H9 (cell line): ENCODE measurements around the gene ATAD3B. TPM values are rescaled to one million over a fixed set of nuclear protein-coding genes. Genes with fewer than 3 reads are reported as not detected.

ENCODE experiments used
- DNase-seq: peaks from one replicate; pipeline ENCODE4 v3.0.0-alpha.2; 2017
- H2AFZ ChIP-seq: one replicate; pipeline ENCODE4 v1.6.1; 2013; ENCODE audit warnings: mild to moderate bottlenecking, low read length, control low read depth, moderate library complexity
- H2AK5ac ChIP-seq: 2 replicates; pipeline ENCODE4 v1.6.1; 2013; ENCODE audit warnings: low read length, control low read depth, mixed read lengths; ENCODE audit not compliant: insufficient read length
- H2BK120ac ChIP-seq: one replicate; pipeline ENCODE4 v1.6.1; 2013; ENCODE audit warnings: low read depth, mild to moderate bottlenecking, low read length, control low read depth, inconsistent platforms; ENCODE audit not compliant: poor library complexity, severe bottlenecking
- H2BK12ac ChIP-seq: 2 replicates; pipeline ENCODE4 v1.6.1; 2013; ENCODE audit warnings: low read length, control low read depth, mixed read lengths, low read depth; ENCODE audit not compliant: insufficient read length
- H2BK15ac ChIP-seq: 2 replicates; pipeline ENCODE4 v1.6.1; 2013; ENCODE audit warnings: low read depth, low read length, control low read depth
- H2BK20ac ChIP-seq: one replicate; pipeline ENCODE4 v1.6.1; 2013; ENCODE audit warnings: low read depth, mild to moderate bottlenecking, low read length, control low read depth, inconsistent platforms; ENCODE audit not compliant: poor library complexity, severe bottlenecking
- H2BK5ac ChIP-seq: 2 replicates; pipeline ENCODE4 v1.6.1; 2013; ENCODE audit warnings: low read length, control low read depth, mixed read lengths; ENCODE audit not compliant: insufficient read length
- H3K14ac ChIP-seq: 2 replicates; pipeline ENCODE4 v1.6.1; 2013; ENCODE audit warnings: low read length, control low read depth; ENCODE audit not compliant: insufficient read depth
- H3K18ac ChIP-seq: 2 replicates; pipeline ENCODE4 v1.6.1; 2013; ENCODE audit warnings: low read depth, mild to moderate bottlenecking, mixed read lengths, low read length, control low read depth; ENCODE audit not compliant: insufficient read length
- H3K23ac ChIP-seq: 2 replicates; pipeline ENCODE4 v1.6.1; 2013; ENCODE audit warnings: low read length, control low read depth, mixed read lengths, low read depth; ENCODE audit not compliant: insufficient read length
- H3K23me2 ChIP-seq: 2 replicates; pipeline ENCODE4 v1.6.1; 2013; ENCODE audit warnings: low read depth, mild to moderate bottlenecking, mixed read lengths, low read length, control low read depth; ENCODE audit not compliant: insufficient read length, poor library complexity, severe bottlenecking
- H3K27ac ChIP-seq: 2 replicates; pipeline ENCODE4 v1.5.1; 2013; ENCODE audit warnings: low read length, control low read depth, mixed read lengths, low read depth; ENCODE audit not compliant: insufficient read length
- H3K27me3 ChIP-seq: 2 replicates; pipeline ENCODE4 v1.6.1; 2013; ENCODE audit warnings: low read length, control low read depth, inconsistent platforms; ENCODE audit not compliant: insufficient read depth
- H3K4ac ChIP-seq: 2 replicates; pipeline ENCODE4 v1.6.1; 2013; ENCODE audit warnings: low read depth, mild to moderate bottlenecking, control low read depth, inconsistent platforms, low read length, moderate library complexity
- H3K4me1 ChIP-seq: 2 replicates; pipeline ENCODE4 v1.6.1; 2013; ENCODE audit warnings: low read length, control low read depth, inconsistent platforms; ENCODE audit not compliant: insufficient read depth
- H3K4me2 ChIP-seq: 2 replicates; pipeline ENCODE4 v1.6.1; 2013; ENCODE audit warnings: low read length, control low read depth, mixed read lengths; ENCODE audit not compliant: insufficient read length, insufficient read depth
- H3K56ac ChIP-seq: 2 replicates; pipeline ENCODE4 v1.6.1; 2013; ENCODE audit warnings: low read depth, mild to moderate bottlenecking, mixed read lengths, low read length, control low read depth; ENCODE audit not compliant: insufficient read length
- H3K79me1 ChIP-seq: 2 replicates; pipeline ENCODE4 v1.6.1; 2013; ENCODE audit warnings: low read depth, mild to moderate bottlenecking, moderate library complexity, low read length, control low read depth, inconsistent platforms; ENCODE audit not compliant: insufficient read depth, poor library complexity, severe bottlenecking
- H3K79me2 ChIP-seq: 2 replicates; pipeline ENCODE4 v1.6.1; 2013; ENCODE audit warnings: low read length, control low read depth, inconsistent platforms; ENCODE audit not compliant: insufficient read depth
- H3K9ac ChIP-seq: 2 replicates; pipeline ENCODE4 v1.6.1; 2013; ENCODE audit warnings: low read length, control low read depth, mixed read lengths; ENCODE audit not compliant: insufficient read length; ENCODE audit errors: extremely low read depth
- H3K9me3 ChIP-seq: one replicate; pipeline ENCODE4 v1.6.1; 2013; ENCODE audit warnings: low read depth, low read length, inconsistent platforms; ENCODE audit not compliant: control insufficient read depth
- H3T11ph ChIP-seq: one replicate; pipeline ENCODE4 v1.6.1; 2013; ENCODE audit warnings: mild to moderate bottlenecking, low read length, control low read depth, inconsistent platforms
- H4K20me1 ChIP-seq: one replicate; pipeline ENCODE4 v1.6.1; 2013; ENCODE audit not compliant: control insufficient read depth, insufficient read length, insufficient read depth
- H4K5ac ChIP-seq: 2 replicates; pipeline ENCODE4 v1.6.1; 2013; ENCODE audit warnings: low read depth, mild to moderate bottlenecking, mixed read lengths, low read length, control low read depth; ENCODE audit not compliant: insufficient read length
- H4K8ac ChIP-seq: replicated peaks from 2 replicates; pipeline ENCODE4 v1.6.1; 2013; ENCODE audit warnings: low read length, control low read depth, mixed read lengths, low read depth; ENCODE audit not compliant: insufficient read length
- H4K91ac ChIP-seq: 2 replicates; pipeline ENCODE4 v1.6.1; 2013; ENCODE audit warnings: low read depth, mild to moderate bottlenecking, moderate library complexity, mixed read lengths, low read length, control low read depth; ENCODE audit not compliant: insufficient read length
- H3K27ac Mint-ChIP-seq, 3 experiments: 2 replicates in 2 of 3; 3 replicates in 1 of 3; pipeline ENCODE4 v1.8.0; 2020 to 2021; ENCODE audit warnings: mixed read lengths in 3 of 3, mild to moderate bottlenecking in 1 of 3, moderate library complexity in 1 of 3
- H3K27me3 Mint-ChIP-seq: 2 replicates; pipeline ENCODE4 v1.8.0; 2021; ENCODE audit warnings: low read depth, mild to moderate bottlenecking, moderate library complexity, mixed read lengths
- H3K36me3 Mint-ChIP-seq, 3 experiments: 2 replicates in 2 of 3; 3 replicates in 1 of 3; pipeline ENCODE4 v1.8.0; 2020 to 2021; ENCODE audit warnings: low read depth in 3 of 3, mixed read lengths in 3 of 3; ENCODE audit not compliant: insufficient read depth in 1 of 3
- H3K4me1 Mint-ChIP-seq, 2 experiments: 2 replicates each; pipeline ENCODE4 v1.8.0; 2020; ENCODE audit warnings: mixed read lengths in 2 of 2
- H3K4me3 Mint-ChIP-seq, 2 experiments: 2 replicates in 1 of 2; 3 replicates in 1 of 2; pipeline ENCODE4 v1.8.0; 2020 to 2021; ENCODE audit warnings: mild to moderate bottlenecking in 2 of 2, mixed read lengths in 2 of 2, moderate library complexity in 1 of 2
- H3K9me3 Mint-ChIP-seq, 2 experiments: 2 replicates in 1 of 2; 3 replicates in 1 of 2; pipeline ENCODE4 v1.8.0; 2020; ENCODE audit warnings: mild to moderate bottlenecking in 2 of 2, mixed read lengths in 2 of 2, moderate library complexity in 1 of 2
- WGBS: extraction: QIAGEN DNeasy Blood & Tissue Kit; methylation state at CpG from one replicate; pipeline ENCODE4 v1.1.7; 2013; ENCODE audit warnings: missing lambda C conversion rate, low lambda C conversion rate, mixed read lengths; ENCODE audit not compliant: insufficient read length; ENCODE audit errors: extremely low coverage; 5-methylcytosine and 5-hydroxymethylcytosine counted together
- total RNA-seq: library from RNA; stranded (reverse); gene quantifications from 2 replicates; pipeline ENCODE4 v1.2.1, GENCODE V29; 2021
- TF ChIP-seq, protein P1 (sequence below): fragments of 200-600 bp; sonication (generic); conservative IDR thresholded peaks from 3 replicates; pipeline ENCODE4 v1.8.0; 2021; ENCODE audit warnings: antibody characterized with exemption, mild to moderate bottlenecking

The ATAD3B gene
- total RNA-seq, 1 experiment from 2014 or later = 78.6 TPM

DNA sequence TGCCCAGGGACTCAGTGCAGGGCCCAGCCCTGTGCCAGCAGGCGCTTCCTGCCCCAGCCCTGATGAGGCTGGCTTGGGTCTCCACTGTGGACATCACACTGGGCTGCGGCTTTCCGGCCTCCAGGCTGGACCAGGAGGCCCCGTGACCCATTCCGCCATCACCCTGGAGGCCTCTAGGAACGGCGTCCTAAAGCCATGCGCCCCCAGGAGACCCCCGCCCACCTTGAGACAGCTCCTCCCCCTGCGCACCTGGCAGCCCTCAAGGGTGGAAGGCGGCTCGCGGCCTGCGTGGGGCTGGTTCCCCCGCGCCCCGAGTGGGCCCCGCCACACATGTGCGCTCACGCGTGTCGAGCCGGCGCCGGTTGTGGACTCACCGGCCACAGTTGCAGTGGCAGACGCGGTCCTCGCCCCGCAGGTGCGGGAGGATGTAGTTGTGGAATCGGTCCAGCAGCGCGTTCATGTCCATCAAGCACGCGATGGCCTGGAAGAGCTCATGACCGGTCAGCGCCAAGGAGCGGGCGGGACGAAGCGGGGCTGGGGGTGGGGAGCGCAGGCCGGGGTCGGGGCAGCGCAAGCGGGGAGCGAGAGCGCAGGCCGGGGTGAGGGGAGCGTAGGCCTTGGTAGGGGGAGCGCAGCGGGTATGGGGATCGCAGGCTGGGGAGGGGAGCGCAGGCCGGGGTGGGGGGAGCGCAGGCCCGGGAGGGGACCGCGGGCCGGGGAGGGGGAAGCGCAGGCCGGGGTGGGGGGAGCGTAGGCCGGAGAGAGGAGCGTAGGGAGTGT, 67.9 kb downstream of the ATAD3B start:
- Histone ChIP-seq H3K9ac (peak overlapping the region; percentile 39), H3K23ac (no peak overlapping the region), H2BK20ac (no peak overlapping the region), H3K79me2 (no peaks in the 10 kb centered on the region), H4K5ac (no peak overlapping the region), H3K79me1 (no peaks in the 10 kb centered on the region), H2BK12ac (no peak overlapping the region), H3K4me1 (no peaks in the 10 kb centered on the region), H3K56ac (no peak overlapping the region), H4K91ac (no peak overlapping the region), H2BK5ac (no peak overlapping the region), H3K14ac (peak overlapping the region; percentile 44; the same call in 1 of the 2 replicates), H3K4me2 (peak overlapping the region; percentile 70), H2AK5ac (no peak overlapping the region), H3K27ac (no peak overlapping the region), H3K23me2 (peaks cover 7% of the 10 kb centered on the region), H3T11ph (no peak overlapping the region), H4K20me1 (no peaks in the 10 kb centered on the region), H3K27me3 (no peaks in the 10 kb centered on the region), H3K9me3 (no peaks in the 10 kb centered on the region), H4K8ac (no peak overlapping the region), H3K18ac (peak overlapping the region; percentile 64), H2BK120ac (no peak overlapping the region), H2AFZ (no peak overlapping the region), H2BK15ac (no peak overlapping the region), H3K4ac (no peak overlapping the region)
- H3K4me1 Mint-ChIP-seq = peaks cover 0 to 4% of the 10 kb centered on the region in 2 experiments; a peak in 2 of 4 replicates
- WGBS = no CpG with 5 or more reads among the region's 66 CpGs
- H3K27ac Mint-ChIP-seq = no peak overlapping the region
- peaks cover 0 to 28% (median 26%) of the 10 kb centered on the region in 3 experiments; a peak in 6 of 7 replicates for H3K36me3 Mint-ChIP-seq
- H3K4me3 Mint-ChIP-seq = peak overlapping the region; percentile 72 to 85
- peak; percentile 61 for DNase-seq
- H3K9me3 Mint-ChIP-seq = no peaks in the 10 kb centered on the region; a peak in 1 of 5 replicates
- TF ChIP-seq, protein P1, sequence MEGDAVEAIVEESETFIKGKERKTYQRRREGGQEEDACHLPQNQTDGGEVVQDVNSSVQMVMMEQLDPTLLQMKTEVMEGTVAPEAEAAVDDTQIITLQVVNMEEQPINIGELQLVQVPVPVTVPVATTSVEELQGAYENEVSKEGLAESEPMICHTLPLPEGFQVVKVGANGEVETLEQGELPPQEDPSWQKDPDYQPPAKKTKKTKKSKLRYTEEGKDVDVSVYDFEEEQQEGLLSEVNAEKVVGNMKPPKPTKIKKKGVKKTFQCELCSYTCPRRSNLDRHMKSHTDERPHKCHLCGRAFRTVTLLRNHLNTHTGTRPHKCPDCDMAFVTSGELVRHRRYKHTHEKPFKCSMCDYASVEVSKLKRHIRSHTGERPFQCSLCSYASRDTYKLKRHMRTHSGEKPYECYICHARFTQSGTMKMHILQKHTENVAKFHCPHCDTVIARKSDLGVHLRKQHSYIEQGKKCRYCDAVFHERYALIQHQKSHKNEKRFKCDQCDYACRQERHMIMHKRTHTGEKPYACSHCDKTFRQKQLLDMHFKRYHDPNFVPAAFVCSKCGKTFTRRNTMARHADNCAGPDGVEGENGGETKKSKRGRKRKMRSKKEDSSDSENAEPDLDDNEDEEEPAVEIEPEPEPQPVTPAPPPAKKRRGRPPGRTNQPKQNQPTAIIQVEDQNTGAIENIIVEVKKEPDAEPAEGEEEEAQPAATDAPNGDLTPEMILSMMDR = no peak
- H3K27me3 Mint-ChIP-seq = no peaks in the 10 kb centered on the region
